ENCODE measurements around the gene NDUFAF7.
"Not testable (repeated sequence)": the region's sequence is repeated elsewhere in the genome, so short reads cannot be mapped to it uniquely, and the experiment has no call there.

NDUFAF7 gene

DNA sequence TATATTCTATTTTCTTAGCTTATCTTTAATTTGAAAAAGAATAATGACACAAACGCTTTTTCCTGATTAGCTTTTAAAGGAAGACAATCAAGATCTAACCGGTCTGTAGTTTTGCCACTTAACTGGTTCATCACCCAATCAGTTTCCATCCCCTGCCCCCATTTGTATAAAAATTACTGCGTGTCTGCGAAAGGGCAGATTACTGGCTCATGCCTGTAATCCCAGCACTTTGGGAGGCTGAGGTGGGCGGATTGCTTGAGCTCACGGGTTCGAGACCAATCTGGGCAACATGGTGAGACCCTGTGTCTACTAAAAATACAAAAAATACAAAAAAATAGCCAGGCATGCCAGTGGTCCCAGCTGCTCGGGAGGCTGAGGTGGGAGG is 32.8 kb upstream of the NDUFAF7 start:
- Histone ChIP-seq H3K9ac (ENCODE audit: low read length) (no peak overlapping the region), H3K36me3 (ENCODE audit: control insufficient read depth, insufficient read depth, low read length) (no peaks in the 10 kb centered on the region), H3K27me3 (ENCODE audit: control insufficient read depth, insufficient read depth, low read length) (no peaks in the 10 kb centered on the region), H3K4me1 (ENCODE audit: control insufficient read depth, insufficient read depth, low read length) (peaks cover 10% of the 10 kb centered on the region), H3K4me3 (ENCODE audit: low read length) (no peak overlapping the region), H3K9me3 (ENCODE audit: control insufficient read depth, low read length) (no peaks in the 10 kb centered on the region)

DNA sequence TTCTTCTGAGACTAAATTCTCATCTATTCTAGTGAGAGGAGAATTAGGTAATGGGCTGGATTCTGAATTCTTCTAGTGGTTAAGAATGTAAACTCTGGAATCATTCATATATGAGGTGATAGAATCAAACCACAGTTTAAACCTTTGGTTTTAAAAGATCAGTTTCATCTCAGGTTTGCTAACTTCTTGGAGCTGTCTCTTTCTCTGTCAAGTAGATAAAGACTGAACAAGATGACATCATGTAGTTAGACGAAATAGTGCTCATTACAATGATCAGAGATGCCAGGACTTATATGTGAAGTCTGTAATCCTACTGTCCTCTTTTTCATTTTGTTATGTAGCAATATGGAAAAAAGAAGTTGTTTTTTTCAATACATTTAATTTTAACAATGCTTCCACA is 30.2 kb upstream of the NDUFAF7 start:
- Histone ChIP-seq H3K9me3 (ENCODE audit: control insufficient read depth, low read length) (no peaks in the 10 kb centered on the region), H3K36me3 (ENCODE audit: control insufficient read depth, insufficient read depth, low read length) (peaks cover 8% of the 10 kb centered on the region), H3K4me3 (ENCODE audit: low read length) (no peak overlapping the region), H3K27me3 (ENCODE audit: control insufficient read depth, insufficient read depth, low read length) (no peaks in the 10 kb centered on the region), H3K9ac (ENCODE audit: low read length) (no peak overlapping the region), H3K4me1 (ENCODE audit: control insufficient read depth, insufficient read depth, low read length) (peaks cover 10% of the 10 kb centered on the region)

DNA sequence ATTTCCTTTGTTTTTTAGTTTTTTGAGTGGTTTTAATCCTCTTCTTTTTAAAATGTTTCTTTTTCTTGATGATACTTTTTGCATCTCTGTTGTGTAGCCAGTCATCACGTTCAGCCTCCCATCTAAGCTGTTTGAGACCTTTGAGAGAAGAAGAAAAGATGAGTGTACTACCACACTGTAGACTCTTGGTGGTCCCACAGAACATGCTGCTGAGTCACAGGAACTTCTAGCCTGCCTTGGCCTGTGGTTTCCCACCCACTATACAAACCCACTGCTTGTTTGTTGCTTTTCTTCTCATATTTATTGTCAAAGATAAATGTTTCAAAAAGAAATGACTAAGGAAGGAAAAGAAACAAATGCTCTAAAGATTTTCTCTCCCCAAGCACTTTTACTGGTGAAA is 29.7 kb upstream of the NDUFAF7 start:
- no peaks in the 10 kb centered on the region for H3K9me3 ChIP-seq (ENCODE audit: control insufficient read depth, low read length)
- no peak overlapping the region for H3K9ac ChIP-seq (ENCODE audit: low read length)
- H3K4me1 ChIP-seq (ENCODE audit: control insufficient read depth, insufficient read depth, low read length), result peaks cover 10% of the 10 kb centered on the region
- H3K4me3 ChIP-seq (ENCODE audit: low read length), result no peak overlapping the region
- no peaks in the 10 kb centered on the region for H3K27me3 ChIP-seq (ENCODE audit: control insufficient read depth, insufficient read depth, low read length)
- H3K36me3 ChIP-seq (ENCODE audit: control insufficient read depth, insufficient read depth, low read length), result peaks cover 9% of the 10 kb centered on the region

DNA sequence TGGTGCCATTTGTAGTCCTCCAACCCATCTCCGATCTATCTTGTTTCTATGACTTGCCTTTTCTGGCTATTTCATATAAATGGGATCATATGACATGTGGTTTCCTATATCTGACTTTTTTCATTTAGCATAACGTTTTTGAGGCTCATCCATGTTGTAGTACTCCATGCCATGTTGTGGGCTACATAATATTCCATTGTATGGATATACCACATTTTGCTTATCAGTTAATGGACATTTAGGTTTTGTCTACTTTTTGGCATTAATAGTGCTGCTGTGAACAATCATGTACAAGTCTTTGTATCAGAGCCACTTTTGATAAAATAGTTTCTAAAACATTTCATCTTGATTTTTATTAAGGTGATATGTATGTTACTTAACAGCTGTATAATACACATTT is 27.8 kb upstream of the NDUFAF7 start:
- peaks cover 9% of the 10 kb centered on the region for H3K36me3 ChIP-seq (ENCODE audit: control insufficient read depth, insufficient read depth, low read length)
- no peaks in the 10 kb centered on the region for H3K9me3 ChIP-seq (ENCODE audit: control insufficient read depth, low read length)
- H3K4me3 ChIP-seq (ENCODE audit: low read length), result no peak overlapping the region
- no peaks in the 10 kb centered on the region for H3K4me1 ChIP-seq (ENCODE audit: control insufficient read depth, insufficient read depth, low read length)
- no peak overlapping the region for H3K9ac ChIP-seq (ENCODE audit: low read length)
- no peaks in the 10 kb centered on the region for H3K27me3 ChIP-seq (ENCODE audit: control insufficient read depth, insufficient read depth, low read length)

- H3K9me3 ChIP-seq (ENCODE audit: control insufficient read depth, low read length); H3K27me3 ChIP-seq (ENCODE audit: control insufficient read depth, insufficient read depth, low read length); H3K4me1 ChIP-seq (ENCODE audit: control insufficient read depth, insufficient read depth, low read length); H3K36me3 ChIP-seq (ENCODE audit: control insufficient read depth, insufficient read depth, low read length); H3K9ac ChIP-seq (ENCODE audit: low read length); H3K4me3 ChIP-seq (ENCODE audit: low read length): not testable (repeated sequence)
Observed at GRCh38 chr2:37205071-37205661, 26.3 kb upstream of the NDUFAF7 start.

GRCh38 chr2:37205689-37206341 is 25.6 kb upstream of the NDUFAF7 start:
- H3K4me1 ChIP-seq (ENCODE audit: control insufficient read depth, insufficient read depth, low read length), result no peaks in the 10 kb centered on the region
- no peaks in the 10 kb centered on the region for H3K9me3 ChIP-seq (ENCODE audit: control insufficient read depth, low read length)
- H3K9ac ChIP-seq (ENCODE audit: low read length), result no peak overlapping the region
- peaks cover 9% of the 10 kb centered on the region for H3K36me3 ChIP-seq (ENCODE audit: control insufficient read depth, insufficient read depth, low read length)
- H3K27me3 ChIP-seq (ENCODE audit: control insufficient read depth, insufficient read depth, low read length), result no peaks in the 10 kb centered on the region
- H3K4me3 ChIP-seq (ENCODE audit: low read length), result no peak overlapping the region

DNA sequence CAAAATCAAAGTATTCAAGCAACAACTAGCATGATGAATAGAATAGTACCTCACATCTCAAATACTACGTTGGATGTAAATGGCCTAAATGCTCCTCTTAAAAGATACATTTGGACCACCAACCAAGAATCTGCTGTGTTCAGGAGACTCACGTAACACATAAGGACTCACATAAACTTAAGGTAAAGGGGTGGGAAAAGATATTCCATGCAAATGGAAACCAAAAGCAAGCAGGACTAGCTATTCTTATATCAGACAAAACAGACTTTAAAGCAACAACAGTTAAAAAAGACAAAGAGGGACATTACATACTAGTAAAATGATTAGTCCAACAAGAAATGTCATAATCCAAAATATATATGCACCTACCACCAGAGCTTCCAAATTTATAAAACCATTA is 24.7 kb upstream of the NDUFAF7 start:
- not testable (repeated sequence) for H3K4me3 ChIP-seq (ENCODE audit: low read length); H3K9ac ChIP-seq (ENCODE audit: low read length); H3K27me3 ChIP-seq (ENCODE audit: control insufficient read depth, insufficient read depth, low read length); H3K36me3 ChIP-seq (ENCODE audit: control insufficient read depth, insufficient read depth, low read length); H3K9me3 ChIP-seq (ENCODE audit: control insufficient read depth, low read length); H3K4me1 ChIP-seq (ENCODE audit: control insufficient read depth, insufficient read depth, low read length)

DNA sequence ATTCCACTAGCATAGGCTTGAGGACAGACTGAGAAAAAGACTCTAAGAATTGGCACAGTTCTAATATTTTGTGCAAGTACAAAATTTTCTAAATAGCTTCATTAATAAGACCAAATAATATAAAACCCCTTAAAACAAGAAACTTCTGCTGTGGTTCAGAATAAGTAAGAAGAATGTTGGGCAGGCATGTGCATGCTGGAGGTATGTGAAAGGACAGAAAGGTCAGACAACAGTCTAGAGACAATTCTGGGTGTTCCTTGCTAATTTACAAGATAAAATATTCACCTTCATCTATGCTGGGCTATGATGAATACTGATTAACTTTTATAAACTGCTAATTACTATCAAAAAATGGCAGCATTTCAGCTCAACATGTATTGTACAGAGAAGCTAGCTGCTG is 20.2 kb upstream of the NDUFAF7 start:
- H3K4me1 ChIP-seq (ENCODE audit: control insufficient read depth, insufficient read depth, low read length), result no peaks in the 10 kb centered on the region
- H3K27me3 ChIP-seq (ENCODE audit: control insufficient read depth, insufficient read depth, low read length), result no peaks in the 10 kb centered on the region
- H3K9me3 ChIP-seq (ENCODE audit: control insufficient read depth, low read length), result no peaks in the 10 kb centered on the region
- H3K36me3 ChIP-seq (ENCODE audit: control insufficient read depth, insufficient read depth, low read length), result peaks cover under 1% of the 10 kb centered on the region
- no peak overlapping the region for H3K4me3 ChIP-seq (ENCODE audit: low read length)
- H3K9ac ChIP-seq (ENCODE audit: low read length), result no peak overlapping the region

GRCh38 chr2:37211939-37212338 is 19.5 kb upstream of the NDUFAF7 start:
- no peaks in the 10 kb centered on the region for H3K9me3 ChIP-seq (ENCODE audit: control insufficient read depth, low read length)
- H3K9ac ChIP-seq (ENCODE audit: low read length), result no peak overlapping the region
- H3K36me3 ChIP-seq (ENCODE audit: control insufficient read depth, insufficient read depth, low read length), result no peaks in the 10 kb centered on the region
- H3K4me1 ChIP-seq (ENCODE audit: control insufficient read depth, insufficient read depth, low read length), result no peaks in the 10 kb centered on the region
- H3K4me3 ChIP-seq (ENCODE audit: low read length), result no peak overlapping the region
- H3K27me3 ChIP-seq (ENCODE audit: control insufficient read depth, insufficient read depth, low read length), result no peaks in the 10 kb centered on the region

- Histone ChIP-seq H3K36me3 (ENCODE audit: control insufficient read depth, insufficient read depth, low read length) (no peaks in the 10 kb centered on the region), H3K4me1 (ENCODE audit: control insufficient read depth, insufficient read depth, low read length) (no peaks in the 10 kb centered on the region), H3K4me3 (ENCODE audit: low read length) (no peak overlapping the region), H3K9me3 (ENCODE audit: control insufficient read depth, low read length) (no peaks in the 10 kb centered on the region), H3K27me3 (ENCODE audit: control insufficient read depth, insufficient read depth, low read length) (no peaks in the 10 kb centered on the region), H3K9ac (ENCODE audit: low read length) (no peak overlapping the region)
Observed at GRCh38 chr2:37215250-37215649, 16.2 kb upstream of the NDUFAF7 start.

DNA sequence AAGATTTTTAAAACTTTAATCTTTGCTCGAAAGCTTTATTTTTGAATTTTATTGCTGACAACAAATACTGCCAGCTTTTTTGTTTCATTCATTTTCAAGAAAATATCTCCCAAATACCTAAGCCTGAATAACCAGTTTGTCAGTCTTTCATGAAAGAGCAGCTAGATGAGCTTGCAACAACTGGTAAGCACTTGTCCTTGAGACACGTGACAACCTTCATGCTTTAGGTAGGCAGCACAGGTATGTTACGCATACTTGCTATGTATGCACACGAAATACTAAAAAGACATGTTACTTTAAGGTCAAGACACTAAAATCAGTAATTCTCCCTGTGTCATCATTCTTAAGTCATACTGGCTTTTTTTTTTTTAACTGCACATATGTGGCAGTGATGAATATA is 12.4 kb upstream of the NDUFAF7 start:
- H3K36me3 ChIP-seq (ENCODE audit: control insufficient read depth, insufficient read depth, low read length), result no peaks in the 10 kb centered on the region
- no peaks in the 10 kb centered on the region for H3K9me3 ChIP-seq (ENCODE audit: control insufficient read depth, low read length)
- no peak overlapping the region for H3K4me3 ChIP-seq (ENCODE audit: low read length)
- no peaks in the 10 kb centered on the region for H3K4me1 ChIP-seq (ENCODE audit: control insufficient read depth, insufficient read depth, low read length)
- H3K27me3 ChIP-seq (ENCODE audit: control insufficient read depth, insufficient read depth, low read length), result no peaks in the 10 kb centered on the region
- no peak overlapping the region for H3K9ac ChIP-seq (ENCODE audit: low read length)

GRCh38 chr2:37223131-37223530 is 8.3 kb upstream of the NDUFAF7 start:
- no peaks in the 10 kb centered on the region for H3K36me3 ChIP-seq (ENCODE audit: control insufficient read depth, insufficient read depth, low read length)
- no peaks in the 10 kb centered on the region for H3K4me1 ChIP-seq (ENCODE audit: control insufficient read depth, insufficient read depth, low read length)
- no peaks in the 10 kb centered on the region for H3K9me3 ChIP-seq (ENCODE audit: control insufficient read depth, low read length)
- H3K9ac ChIP-seq (ENCODE audit: low read length), result no peak overlapping the region
- H3K4me3 ChIP-seq (ENCODE audit: low read length), result no peak overlapping the region
- H3K27me3 ChIP-seq (ENCODE audit: control insufficient read depth, insufficient read depth, low read length), result no peaks in the 10 kb centered on the region

DNA sequence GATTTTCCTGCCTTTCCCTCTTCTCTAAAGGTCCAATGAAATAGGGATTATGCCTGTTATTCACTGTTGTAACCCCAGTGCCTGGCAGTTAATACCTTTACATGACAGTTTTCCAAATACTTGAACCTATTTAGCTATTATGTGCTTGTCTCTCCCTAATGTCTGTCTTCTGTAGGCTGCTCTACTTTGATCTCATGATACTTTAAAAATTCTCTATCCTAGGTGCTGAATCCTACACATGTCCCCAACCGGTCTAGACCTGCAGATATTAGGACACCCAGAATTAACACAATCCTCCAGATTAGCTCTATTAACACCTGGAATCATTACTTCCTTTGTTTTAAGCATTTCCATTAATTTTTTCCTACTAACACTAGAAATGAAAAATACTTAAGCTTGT is 7.4 kb upstream of the NDUFAF7 start:
- no peaks in the 10 kb centered on the region for H3K36me3 ChIP-seq (ENCODE audit: control insufficient read depth, insufficient read depth, low read length)
- H3K9me3 ChIP-seq (ENCODE audit: control insufficient read depth, low read length), result no peaks in the 10 kb centered on the region
- H3K4me1 ChIP-seq (ENCODE audit: control insufficient read depth, insufficient read depth, low read length), result no peaks in the 10 kb centered on the region
- H3K27me3 ChIP-seq (ENCODE audit: control insufficient read depth, insufficient read depth, low read length), result no peaks in the 10 kb centered on the region
- no peak overlapping the region for H3K4me3 ChIP-seq (ENCODE audit: low read length)
- no peak overlapping the region for H3K9ac ChIP-seq (ENCODE audit: low read length)
